Measurements from ENCODE around the gene PABPN1L. TPM values are rescaled to one million over a fixed set of nuclear protein-coding genes. Genes with fewer than 3 reads are reported as not detected.

PABPN1L gene
- total and polyA plus RNA-seq, 2 of the 4 experiments (the other 2 are of a cell fraction), result not detected

DNA sequence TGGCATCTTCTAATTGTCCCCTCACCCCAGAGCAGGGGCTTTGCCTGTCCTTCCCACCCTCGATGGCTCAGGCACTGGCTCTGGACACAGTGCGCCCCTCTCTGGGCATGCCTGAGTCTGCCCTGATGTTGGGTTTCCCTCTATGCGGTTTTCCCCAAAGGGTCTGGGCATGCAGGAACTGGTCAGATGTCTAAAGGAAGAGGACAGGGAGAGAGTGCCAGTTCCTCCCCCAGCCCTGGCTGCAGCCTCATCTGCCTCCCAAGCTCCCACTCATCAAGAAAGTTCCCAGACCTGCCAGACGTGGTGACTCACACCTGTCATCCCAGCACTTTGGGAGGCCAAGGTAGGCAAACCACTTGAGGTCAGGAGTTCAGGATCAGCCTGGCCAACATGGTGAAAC is 41.3 kb upstream of the PABPN1L start:
- DNase-seq (peak; percentile 56), ATAC-seq (ENCODE audit: low read depth) (peak; percentile 33; the same call in 1 of the 2 replicates)
- dilution Hi-C loops (cut with HindIII; ENCODE audit: low sequenced_read_pairs, unreplicated experiment) (no loop called here), intact Hi-C loops (cut with micrococcal nuclease) (no loop called here), in situ Hi-C loops (cut with MboI; ENCODE audit: low sequenced_read_pairs) (no loop called here)
- H2AK5ac ChIP-seq (ENCODE audit: low read depth, low read length), result no peak overlapping the region
- no peak overlapping the region for H3K18ac ChIP-seq (ENCODE audit: low read depth, low read length)
- H2BK120ac ChIP-seq (ENCODE audit: low read depth, low read length), result no peak overlapping the region
- H3K79me1 ChIP-seq (ENCODE audit: low read depth in 1 of 2, low read length in 2 of 2), result no peaks in the 10 kb centered on the region
- no peak overlapping the region for H4K5ac ChIP-seq (ENCODE audit: low read depth, low read length)
- H2AFZ ChIP-seq (replicated peaks; ENCODE audit: low read length, poor library complexity), result no peak overlapping the region
- H2BK5ac ChIP-seq (ENCODE audit: low read depth, low read length, poor library complexity, severe bottlenecking), result no peak overlapping the region
- WGBS, 2 experiments (ENCODE audit: extremely low coverage in 2 of 2, insufficient read length in 1 of 2), result 83% methylated on average over 1 of the region's 4 CpGs; no CpG with 5 or more reads in 1 of the 2 experiments
- H4K20me1 ChIP-seq (ENCODE audit: insufficient read depth, low read length), result no peaks in the 10 kb centered on the region; the same call in 1 of the 2 replicates
- no peak overlapping the region for H4K91ac ChIP-seq (ENCODE audit: insufficient read depth, low read depth, low read length)
- H3K9ac ChIP-seq (ENCODE audit: low read depth, low read length), result no peak overlapping the region
- no TSS peak for BruUV-seq (replicated peaks)
- no peaks in the 10 kb centered on the region; the same call in 1 of the 2 replicates for H3K4me1 ChIP-seq (ENCODE audit: control insufficient read depth, insufficient read depth, low read length)
- H3K4ac ChIP-seq (ENCODE audit: low read depth, low read length), result no peak overlapping the region
- H3K27me3 ChIP-seq (ENCODE audit: control insufficient read depth, insufficient read depth, low read length), result peaks cover 8% of the 10 kb centered on the region; the same call in 1 of the 2 replicates
- H3K36me3 ChIP-seq (ENCODE audit: control insufficient read depth, insufficient read depth, low read length), result no peaks in the 10 kb centered on the region
- no peaks in the 10 kb centered on the region for H3K9me1 ChIP-seq (ENCODE audit: insufficient read depth, low read length)
- H3K9me3 ChIP-seq (ENCODE audit: control insufficient read depth, insufficient read depth, low read length), result no peaks in the 10 kb centered on the region
- H3K27ac ChIP-seq (ENCODE audit: insufficient read depth, low read length), result no peak overlapping the region
- no peak overlapping the region for H3K4me2 ChIP-seq (ENCODE audit: low read depth, low read length)
- H2BK20ac ChIP-seq (ENCODE audit: low read depth, low read length), result no peak overlapping the region
- ChIA-PET CTCF (no interaction called here), POLR2A (ENCODE audit: unreplicated experiment) (no interaction called here)
- no peak overlapping the region for H3K4me3 ChIP-seq (ENCODE audit: insufficient read depth, low read depth, low read length)
- no peak overlapping the region for H2AK9ac ChIP-seq (replicated peaks; ENCODE audit: low read depth, low read length, poor library complexity)
- no peak overlapping the region for H3K56ac ChIP-seq (ENCODE audit: extremely low read depth, insufficient read depth, low read length)
- TF ChIP-seq BHLHE40 (IDR thresholded peaks at IDR 0.05; ENCODE audit: low read depth, low read length), result no peak
- H4K8ac ChIP-seq (ENCODE audit: low read depth in 2 of 2, low read length in 2 of 2), result no peak overlapping the region
- no peak overlapping the region for H3K23ac ChIP-seq (ENCODE audit: low read depth, low read length)
- no peak overlapping the region for H3K14ac ChIP-seq (replicated peaks; ENCODE audit: low read depth, low read length)
- no peak overlapping the region for H2BK15ac ChIP-seq (ENCODE audit: low read depth, low read length)

All from IMR-90 (cell line).